Measurements from ENCODE around the gene SLC35B2.

The SLC35B2 gene

GRCh38 chr6:44219053-44219814 is 38.1 kb downstream of the SLC35B2 start:
- peak overlapping the region; percentile 57 for H3K27ac ChIP-seq
- peak overlapping the region; percentile 61 for H3K9ac ChIP-seq
- H3K27me3 ChIP-seq (ENCODE audit: insufficient read depth, low read depth): no peaks in the 10 kb centered on the region
- peaks cover 3% of the 10 kb centered on the region for H3K79me2 ChIP-seq (ENCODE audit: insufficient read depth, low read depth)
- H3K4me1 ChIP-seq (ENCODE audit: low read depth, poor library complexity, severe bottlenecking): peaks cover 53% of the 10 kb centered on the region
- H3K4me3 ChIP-seq (IDR thresholded peaks at IDR 0.05; ENCODE audit: insufficient read depth, low read depth, low read length): no peak overlapping the region
- no peaks in the 10 kb centered on the region for H3K36me3 ChIP-seq (ENCODE audit: insufficient read depth)
- no peaks in the 10 kb centered on the region for H4K20me1 ChIP-seq (ENCODE audit: insufficient read depth)
- peak overlapping the region; percentile 58 for H2AFZ ChIP-seq (ENCODE audit: low read depth)
- TF ChIP-seq, protein P1, sequence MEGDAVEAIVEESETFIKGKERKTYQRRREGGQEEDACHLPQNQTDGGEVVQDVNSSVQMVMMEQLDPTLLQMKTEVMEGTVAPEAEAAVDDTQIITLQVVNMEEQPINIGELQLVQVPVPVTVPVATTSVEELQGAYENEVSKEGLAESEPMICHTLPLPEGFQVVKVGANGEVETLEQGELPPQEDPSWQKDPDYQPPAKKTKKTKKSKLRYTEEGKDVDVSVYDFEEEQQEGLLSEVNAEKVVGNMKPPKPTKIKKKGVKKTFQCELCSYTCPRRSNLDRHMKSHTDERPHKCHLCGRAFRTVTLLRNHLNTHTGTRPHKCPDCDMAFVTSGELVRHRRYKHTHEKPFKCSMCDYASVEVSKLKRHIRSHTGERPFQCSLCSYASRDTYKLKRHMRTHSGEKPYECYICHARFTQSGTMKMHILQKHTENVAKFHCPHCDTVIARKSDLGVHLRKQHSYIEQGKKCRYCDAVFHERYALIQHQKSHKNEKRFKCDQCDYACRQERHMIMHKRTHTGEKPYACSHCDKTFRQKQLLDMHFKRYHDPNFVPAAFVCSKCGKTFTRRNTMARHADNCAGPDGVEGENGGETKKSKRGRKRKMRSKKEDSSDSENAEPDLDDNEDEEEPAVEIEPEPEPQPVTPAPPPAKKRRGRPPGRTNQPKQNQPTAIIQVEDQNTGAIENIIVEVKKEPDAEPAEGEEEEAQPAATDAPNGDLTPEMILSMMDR (conservative IDR thresholded peaks at IDR 0.05; ENCODE audit: low read depth, low read length): no peak
- peak overlapping the region; percentile 93 for H3K4me2 ChIP-seq

DNA sequence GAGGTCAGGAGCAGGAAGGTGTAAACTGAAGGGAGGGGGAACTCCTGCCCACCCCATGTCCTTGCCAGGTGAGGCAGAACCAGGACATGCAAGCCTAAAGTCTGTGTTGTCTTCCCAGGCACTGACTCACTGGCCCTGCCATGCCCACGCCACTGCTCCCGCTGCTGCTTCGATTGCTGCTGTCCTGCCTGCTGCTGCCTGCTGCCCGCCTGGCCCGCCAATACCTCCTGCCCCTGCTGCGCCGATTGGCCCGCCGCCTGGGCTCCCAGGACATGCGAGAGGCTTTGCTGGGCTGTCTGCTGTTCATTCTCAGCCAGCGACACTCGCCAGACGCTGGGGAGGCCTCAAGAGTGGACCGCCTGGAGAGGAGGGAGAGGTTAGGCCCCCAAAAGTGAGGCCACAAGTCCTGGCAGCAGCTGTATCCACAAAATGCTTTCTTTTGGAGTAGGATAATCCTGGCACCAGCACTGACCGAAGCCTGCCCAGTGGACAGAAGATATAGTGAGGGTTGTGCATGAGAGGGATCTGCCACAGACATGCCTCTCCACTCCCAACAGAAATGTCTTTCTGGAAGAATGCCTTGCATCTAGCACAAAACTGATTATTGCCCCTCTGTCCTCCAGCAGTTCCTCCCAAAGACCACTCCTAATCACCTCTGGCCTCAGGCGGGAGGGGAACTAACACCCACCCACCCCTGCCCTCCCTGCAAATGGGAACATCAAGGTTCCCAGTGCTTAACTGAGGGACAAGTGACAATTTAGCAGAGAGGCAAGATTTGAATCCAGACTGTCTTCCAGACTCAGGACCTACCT is 39.8 kb downstream of the SLC35B2 start:
- peaks cover 48% of the 10 kb centered on the region for H3K4me1 ChIP-seq (ENCODE audit: low read depth, poor library complexity, severe bottlenecking)
- H3K36me3 ChIP-seq (ENCODE audit: insufficient read depth): no peaks in the 10 kb centered on the region
- H4K20me1 ChIP-seq (ENCODE audit: insufficient read depth): no peaks in the 10 kb centered on the region
- peak overlapping the region; percentile 93 for H3K4me2 ChIP-seq
- no peaks in the 10 kb centered on the region for H3K27me3 ChIP-seq (ENCODE audit: insufficient read depth, low read depth)
- no peak overlapping the region for H2AFZ ChIP-seq (ENCODE audit: low read depth)
- H3K4me3 ChIP-seq (IDR thresholded peaks at IDR 0.05; ENCODE audit: insufficient read depth, low read depth, low read length): no peak overlapping the region
- no peaks in the 10 kb centered on the region for H3K79me2 ChIP-seq (ENCODE audit: insufficient read depth, low read depth)
- H3K27ac ChIP-seq: no peak overlapping the region
- TF ChIP-seq, protein P1 (conservative IDR thresholded peaks at IDR 0.05; ENCODE audit: low read depth, low read length): no peak
- H3K9ac ChIP-seq: no peak overlapping the region

GRCh38 chr6:44216677-44217331 is 40.5 kb downstream of the SLC35B2 start, which contains the start of gene MYMX:
Gene MYMX, plus strand, starts transcription at chr6:44216926. Its CDS starts 546 bp downstream, at chr6:44217472.
- Histone ChIP-seq H3K36me3 (ENCODE audit: insufficient read depth) (no peaks in the 10 kb centered on the region), H3K9ac (no peak within 1 kb of the TSS), H3K4me1 (ENCODE audit: low read depth, poor library complexity, severe bottlenecking) (peaks cover 43% of the 10 kb centered on the region), H3K4me2 (no peak within 1 kb of the TSS), H3K27me3 (ENCODE audit: insufficient read depth, low read depth) (no peaks in the 10 kb centered on the region), H3K27ac (no peak within 1 kb of the TSS), H2AFZ (ENCODE audit: low read depth) (no peak within 1 kb of the TSS), H3K79me2 (ENCODE audit: insufficient read depth, low read depth) (no peaks in the 10 kb centered on the region), H4K20me1 (ENCODE audit: insufficient read depth) (no peaks in the 10 kb centered on the region), H3K4me3 (IDR thresholded peaks at IDR 0.05; ENCODE audit: insufficient read depth, low read depth, low read length) (no peak within 1 kb of the TSS)
- TF ChIP-seq, protein P1 (conservative IDR thresholded peaks at IDR 0.05; ENCODE audit: low read depth, low read length): no peak

GRCh38 chr6:44214307-44214706 is 43.0 kb downstream of the SLC35B2 start:
- TF ChIP-seq, protein P1 (conservative IDR thresholded peaks at IDR 0.05; ENCODE audit: low read depth, low read length): no peak
- Histone ChIP-seq H4K20me1 (ENCODE audit: insufficient read depth) (no peaks in the 10 kb centered on the region), H3K27ac (no peak overlapping the region), H3K9ac (no peak overlapping the region), H3K4me3 (IDR thresholded peaks at IDR 0.05; ENCODE audit: insufficient read depth, low read depth, low read length) (no peak overlapping the region), H2AFZ (ENCODE audit: low read depth) (no peak overlapping the region), H3K36me3 (ENCODE audit: insufficient read depth) (no peaks in the 10 kb centered on the region), H3K4me1 (ENCODE audit: low read depth, poor library complexity, severe bottlenecking) (peaks cover 22% of the 10 kb centered on the region), H3K27me3 (ENCODE audit: insufficient read depth, low read depth) (no peaks in the 10 kb centered on the region), H3K79me2 (ENCODE audit: insufficient read depth, low read depth) (no peaks in the 10 kb centered on the region), H3K4me2 (no peak overlapping the region)
